Inflammatory macrophage treated with lipopolysaccharide for 1 hour (primary cell): ENCODE results near the gene XYLB.

Source experiments
- DNase-seq, 2 donors: peaks; one replicate each; pipeline ENCODE4 v3.0.0-alpha.2; 2020 to 2022

The XYLB gene

GRCh38 chr3:38457111-38458003 lies 110.8 kb downstream of the XYLB start:
- DNase-seq = peak; percentile 15 to 19

DNA sequence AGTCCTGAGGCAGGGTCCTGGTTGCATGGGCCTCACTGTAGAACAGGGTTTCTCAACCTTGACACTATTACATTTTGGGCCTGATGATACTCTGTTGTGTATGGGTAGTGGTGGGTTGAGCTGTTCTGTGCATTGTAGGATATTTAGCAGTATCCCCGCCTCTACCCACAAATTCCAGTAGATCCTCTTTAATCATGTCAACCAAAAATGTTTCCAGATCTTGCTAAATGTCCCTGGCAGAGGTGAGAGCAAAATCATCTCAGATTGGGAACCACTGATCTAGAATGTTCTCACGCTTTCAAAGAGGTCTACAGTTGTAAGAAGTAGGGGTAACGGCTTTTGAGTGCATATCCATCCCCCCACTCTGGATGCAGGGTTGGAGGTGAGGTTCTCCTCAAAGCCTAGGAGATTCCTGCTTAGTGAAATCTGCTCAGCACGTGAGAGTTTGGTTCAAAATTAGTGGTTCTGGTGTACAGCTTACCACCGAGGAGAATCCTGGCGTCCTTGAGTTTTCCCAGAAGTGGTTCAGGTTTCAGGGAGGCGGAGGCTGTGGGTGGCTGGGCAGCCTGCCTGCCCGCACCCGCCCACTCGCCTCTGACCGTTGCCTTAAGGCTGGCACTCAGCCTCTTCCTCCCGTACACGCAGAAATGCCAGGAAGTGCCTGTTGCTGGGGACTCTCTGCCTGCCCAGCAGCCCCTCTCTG lies 112.4 kb downstream of the XYLB start:
- no peak for DNase-seq

DNA sequence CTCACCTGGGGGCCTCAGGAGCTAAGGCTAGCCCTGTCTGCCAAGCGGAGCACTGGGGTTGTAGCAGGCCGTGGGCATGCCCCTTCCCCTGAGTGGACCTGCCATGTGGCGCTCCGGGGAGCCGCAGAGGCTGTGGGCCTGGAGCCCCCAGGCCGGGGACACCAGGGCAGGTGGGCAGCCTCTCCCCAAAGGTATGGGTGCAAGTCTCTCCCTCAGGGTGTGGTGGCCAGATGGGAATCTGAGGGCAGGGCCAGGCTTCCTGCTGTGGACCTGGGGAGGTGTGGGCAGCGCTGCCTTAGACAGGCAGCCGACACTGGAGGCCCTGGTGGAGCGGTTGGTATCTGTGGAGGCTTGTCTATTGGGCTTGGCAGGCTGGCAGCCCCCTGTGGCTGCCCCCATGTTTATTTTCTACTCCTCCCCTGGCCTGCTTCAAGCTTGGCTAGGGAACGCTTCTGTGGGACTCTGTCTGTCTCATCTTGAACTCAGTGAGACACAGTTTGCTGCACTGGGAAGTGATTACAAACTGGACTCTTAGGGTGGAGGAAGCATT lies 113.0 kb downstream of the XYLB start:
- no peak for DNase-seq

- no peak for DNase-seq
Measured at GRCh38 chr3:38460377-38461270, 114.0 kb downstream of the XYLB start.
